Suprapubic skin (tissue), 4 donors: Measurements from ENCODE around the gene KRABD2.

ENCODE experiments used
- DNase-seq, 2 donors: peaks; one replicate each; pipeline ENCODE4 v3.0.0-alpha.2; 2019; ENCODE audit warnings: low spot score in 2 of 2
- H3K27ac ChIP-seq: fragments of 200-600 bp; sonication (generic); one replicate; pipeline ENCODE4 v1.5.1; 2019
- H3K27me3 ChIP-seq: fragments of 200-600 bp; sonication (generic); one replicate; pipeline ENCODE4 v1.5.1; 2019
- H3K36me3 ChIP-seq: fragments of 200-600 bp; sonication (generic); one replicate; pipeline ENCODE4 v1.5.1; 2019
- H3K4me1 ChIP-seq: fragments of 200-600 bp; sonication (generic); one replicate; pipeline ENCODE4 v1.5.1; 2019
- H3K4me3 ChIP-seq: fragments of 200-600 bp; sonication (generic); one replicate; pipeline ENCODE4 v1.5.1; 2019; ENCODE audit warnings: mild to moderate bottlenecking
- H3K9me3 ChIP-seq: fragments of 200-600 bp; sonication (generic); one replicate; pipeline ENCODE4 v1.5.1; 2019
- CTCF ChIP-seq, 2 donors: fragments of 200-600 bp in 1 of 2; fragments of 450-650 bp in 1 of 2; sonication (generic) in 1 of 2; IDR thresholded peaks; one replicate each; pipeline ENCODE4 v1.5.1; 2016 to 2019; ENCODE audit warnings: antibody characterized with exemption in 2 of 2, mild to moderate bottlenecking in 1 of 2, moderate library complexity in 1 of 2
- EP300 ChIP-seq: sonication (generic); formaldehyde crosslinking; IDR thresholded peaks from one replicate; pipeline ENCODE4 v1.6.1; 2017; ENCODE audit warnings: antibody characterized with exemption
- POLR2A ChIP-seq, 2 donors: fragments of 450-650 bp; IDR thresholded peaks; one replicate each; pipeline ENCODE4 v1.6.1; 2017; ENCODE audit warnings: antibody characterized with exemption in 2 of 2, mild to moderate bottlenecking in 2 of 2, moderate library complexity in 2 of 2
- POLR2AphosphoS5 ChIP-seq, 3 donors: sonication (generic); formaldehyde crosslinking; IDR thresholded peaks; one replicate each; pipeline ENCODE4 v1.6.1; 2017; ENCODE audit warnings: antibody characterized with exemption in 3 of 3
- WGBS: methylation state at CpG from one replicate; pipeline ENCODE4 v1.1.5; 2018; 5-methylcytosine and 5-hydroxymethylcytosine counted together

KRABD2 gene

GRCh38 chr17:8392674-8393469, 16.4 kb upstream of the KRABD2 start:
- peaks cover 34% of the 10 kb centered on the region for H3K27me3 ChIP-seq
- 96% methylated on average over 15 of the region's 46 CpGs for WGBS
- TF ChIP-seq POLR2AphosphoS5 (IDR thresholded peaks at IDR 0.05) (no peak), CTCF (IDR thresholded peaks at IDR 0.05) (no peak), POLR2A (IDR thresholded peaks at IDR 0.05) (no peak), EP300 (no peak)
- no peaks in the 10 kb centered on the region for H3K36me3 ChIP-seq
- H3K27ac ChIP-seq, result no peak overlapping the region
- DNase-seq, result no peak
- peaks cover 10% of the 10 kb centered on the region for H3K4me1 ChIP-seq
- no peaks in the 10 kb centered on the region for H3K9me3 ChIP-seq
- no peak overlapping the region for H3K4me3 ChIP-seq

- Histone ChIP-seq H3K27ac (no peak overlapping the region), H3K27me3 (peaks cover 28% of the 10 kb centered on the region), H3K4me1 (peaks cover 10% of the 10 kb centered on the region), H3K4me3 (no peak overlapping the region), H3K36me3 (no peaks in the 10 kb centered on the region), H3K9me3 (no peaks in the 10 kb centered on the region)
- WGBS, result 30% methylated on average over 2 of the region's 18 CpGs
- no peak for TF ChIP-seq POLR2AphosphoS5 (IDR thresholded peaks at IDR 0.05)
- no peak for DNase-seq
These were observed 15.8 kb upstream of the KRABD2 start for GRCh38 chr17:8392274-8392673.

- Histone ChIP-seq H3K27ac (no peak overlapping the region), H3K4me1 (peaks cover 10% of the 10 kb centered on the region), H3K36me3 (no peaks in the 10 kb centered on the region), H3K9me3 (no peaks in the 10 kb centered on the region), H3K4me3 (no peak overlapping the region), H3K27me3 (peaks cover 24% of the 10 kb centered on the region)
- TF ChIP-seq POLR2A (IDR thresholded peaks at IDR 0.05), result no peak
- no peak for TF ChIP-seq EP300
- no peak for TF ChIP-seq CTCF (IDR thresholded peaks at IDR 0.05)
- no peak for TF ChIP-seq POLR2AphosphoS5 (IDR thresholded peaks at IDR 0.05)
- WGBS, result 24% methylated on average over 5 of the region's 9 CpGs
- no peak for DNase-seq
These were observed 15.2 kb upstream of the KRABD2 start for GRCh38 chr17:8391711-8392110.

- Histone ChIP-seq H3K4me3 (no peak overlapping the region), H3K36me3 (no peaks in the 10 kb centered on the region), H3K27ac (no peak overlapping the region), H3K4me1 (peaks cover 17% of the 10 kb centered on the region), H3K27me3 (peaks cover 7% of the 10 kb centered on the region), H3K9me3 (no peaks in the 10 kb centered on the region)
- TF ChIP-seq POLR2A (IDR thresholded peaks at IDR 0.05) (no peak), POLR2AphosphoS5 (IDR thresholded peaks at IDR 0.05) (no peak), EP300 (no peak), CTCF (IDR thresholded peaks at IDR 0.05) (no peak)
- no peak for DNase-seq
- 81% methylated on average over 7 of the region's 7 CpGs for WGBS
These were observed 11.6 kb upstream of the KRABD2 start for GRCh38 chr17:8387914-8388651.

GRCh38 chr17:8386841-8387240, 10.3 kb upstream of the KRABD2 start:
- H3K36me3 ChIP-seq, result no peaks in the 10 kb centered on the region
- no peaks in the 10 kb centered on the region for H3K9me3 ChIP-seq
- no peak for TF ChIP-seq POLR2AphosphoS5 (IDR thresholded peaks at IDR 0.05)
- no peak for TF ChIP-seq POLR2A (IDR thresholded peaks at IDR 0.05)
- TF ChIP-seq EP300, result no peak
- no peak for TF ChIP-seq CTCF (IDR thresholded peaks at IDR 0.05)
- no peak overlapping the region for H3K4me3 ChIP-seq
- no peak for DNase-seq
- no peak overlapping the region for H3K27ac ChIP-seq
- H3K4me1 ChIP-seq, result peaks cover 19% of the 10 kb centered on the region
- WGBS, result 79% methylated on average over 6 of the region's 6 CpGs
- H3K27me3 ChIP-seq, result no peaks in the 10 kb centered on the region
